GM06990 (cell line): ENCODE results near the gene CYP11A1.

Experiments
- DNase-seq: peaks from one replicate; pipeline ENCODE4 v3.0.0-alpha.2; 2011; ENCODE audit not compliant: insufficient read length; ENCODE audit errors: extremely low read depth
- H3K27me3 ChIP-seq: replicated peaks from 2 replicates; pipeline ENCODE4 v1.6.0; 2011; ENCODE audit warnings: low read length; ENCODE audit not compliant: control insufficient read depth, insufficient read depth
- H3K36me3 ChIP-seq: 2 replicates; pipeline ENCODE4 v1.5.1; 2011; ENCODE audit warnings: low read length; ENCODE audit not compliant: control insufficient read depth, insufficient read depth
- H3K4me3 ChIP-seq: replicated peaks from 2 replicates; pipeline ENCODE4 v1.5.1; 2011; ENCODE audit warnings: low read depth, mild to moderate bottlenecking, control low read depth, low read length
- TF ChIP-seq, protein P1 (sequence below): IDR thresholded peaks from 2 replicates; pipeline ENCODE4 v1.5.1; 2011; ENCODE audit warnings: low read length, control low read depth, mild to moderate bottlenecking, inconsistent platforms; ENCODE audit not compliant: insufficient read depth, poor library complexity, severe bottlenecking

The CYP11A1 gene

DNA sequence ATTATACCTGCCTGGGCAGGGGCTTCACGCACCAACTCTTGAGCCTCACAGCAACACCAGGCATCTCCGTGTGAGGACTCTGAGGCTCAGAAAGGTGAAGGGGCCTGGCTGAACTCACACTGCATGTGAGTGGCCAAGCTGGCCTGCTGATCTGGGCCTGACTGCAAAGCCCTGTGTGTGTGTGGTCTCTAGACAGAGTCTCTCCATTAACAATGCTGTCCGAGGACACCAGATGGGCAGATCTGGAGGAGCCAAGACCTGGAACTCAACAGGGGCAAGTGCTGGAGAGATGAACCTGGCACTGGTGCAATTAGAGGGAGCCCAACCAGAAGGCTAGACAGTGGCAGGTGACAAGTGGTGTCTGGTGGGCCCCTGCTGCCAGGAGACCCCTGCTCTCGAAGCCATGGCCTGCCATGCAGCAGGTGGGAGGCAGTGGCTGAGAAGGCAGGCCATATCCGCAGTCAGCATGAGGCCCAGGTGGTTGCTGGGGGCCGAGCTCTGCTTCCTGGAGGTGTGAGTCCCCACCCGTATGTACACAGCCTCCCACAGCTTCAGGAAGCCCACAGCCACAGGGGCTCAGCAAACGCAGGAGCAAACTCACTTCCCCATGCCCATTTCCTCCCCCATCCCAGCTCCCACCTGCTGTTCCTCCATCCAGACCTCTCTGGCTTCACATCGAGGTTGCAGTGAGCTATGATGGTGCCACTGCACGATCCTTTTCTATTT lies 39.0 kb downstream of the CYP11A1 start:
- no peaks in the 10 kb centered on the region for H3K27me3 ChIP-seq
- H3K4me3 ChIP-seq: no peak overlapping the region
- TF ChIP-seq, protein P1, sequence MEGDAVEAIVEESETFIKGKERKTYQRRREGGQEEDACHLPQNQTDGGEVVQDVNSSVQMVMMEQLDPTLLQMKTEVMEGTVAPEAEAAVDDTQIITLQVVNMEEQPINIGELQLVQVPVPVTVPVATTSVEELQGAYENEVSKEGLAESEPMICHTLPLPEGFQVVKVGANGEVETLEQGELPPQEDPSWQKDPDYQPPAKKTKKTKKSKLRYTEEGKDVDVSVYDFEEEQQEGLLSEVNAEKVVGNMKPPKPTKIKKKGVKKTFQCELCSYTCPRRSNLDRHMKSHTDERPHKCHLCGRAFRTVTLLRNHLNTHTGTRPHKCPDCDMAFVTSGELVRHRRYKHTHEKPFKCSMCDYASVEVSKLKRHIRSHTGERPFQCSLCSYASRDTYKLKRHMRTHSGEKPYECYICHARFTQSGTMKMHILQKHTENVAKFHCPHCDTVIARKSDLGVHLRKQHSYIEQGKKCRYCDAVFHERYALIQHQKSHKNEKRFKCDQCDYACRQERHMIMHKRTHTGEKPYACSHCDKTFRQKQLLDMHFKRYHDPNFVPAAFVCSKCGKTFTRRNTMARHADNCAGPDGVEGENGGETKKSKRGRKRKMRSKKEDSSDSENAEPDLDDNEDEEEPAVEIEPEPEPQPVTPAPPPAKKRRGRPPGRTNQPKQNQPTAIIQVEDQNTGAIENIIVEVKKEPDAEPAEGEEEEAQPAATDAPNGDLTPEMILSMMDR: no peak
- no peaks in the 10 kb centered on the region for H3K36me3 ChIP-seq
- DNase-seq: no peak

- no peaks in the 10 kb centered on the region for H3K36me3 ChIP-seq
- no peak overlapping the region for H3K4me3 ChIP-seq
- TF ChIP-seq, protein P1: no peak
- no peak for DNase-seq
- no peaks in the 10 kb centered on the region for H3K27me3 ChIP-seq
Observed at GRCh38 chr15:74327756-74328155, 39.7 kb downstream of the CYP11A1 start.

GRCh38 chr15:74326746-74327145 lies 40.7 kb downstream of the CYP11A1 start:
- Histone ChIP-seq H3K4me3 (no peak overlapping the region), H3K36me3 (no peaks in the 10 kb centered on the region), H3K27me3 (no peaks in the 10 kb centered on the region)
- TF ChIP-seq, protein P1: no peak
- DNase-seq: no peak

- Histone ChIP-seq H3K36me3 (no peaks in the 10 kb centered on the region), H3K27me3 (no peaks in the 10 kb centered on the region), H3K4me3 (no peak overlapping the region)
- TF ChIP-seq, protein P1: no peak
- no peak for DNase-seq
Observed at GRCh38 chr15:74324714-74325113, 42.7 kb downstream of the CYP11A1 start.

- DNase-seq: peak; percentile 40
Observed at GRCh38 chr15:74322558-74323180, 44.8 kb downstream of the CYP11A1 start.

More at GRCh38 chr15:74322558-74323180, 44.8 kb downstream of the CYP11A1 start:
- H3K27me3 ChIP-seq: no peaks in the 10 kb centered on the region
- TF ChIP-seq, protein P1: peak; percentile 98
- H3K36me3 ChIP-seq: no peaks in the 10 kb centered on the region
- H3K4me3 ChIP-seq: no peak overlapping the region
